HEK293 (cell line): Measurements from ENCODE around the gene MYLK.
A peak's percentile ranks its signal among the peaks of the same experiment; 100 is the strongest.

ENCODE experiments used
- CTCF ChIA-PET: fragments of 350-600 bp; formaldehyde crosslinking; extraction: SDS; loops from one replicate; lab custom pipeline; 2021; ENCODE audit warnings: antibody characterized with exemption; lab: Yijun Ruan, JAX
- POLR2A ChIA-PET: fragments of 300-600 bp; formaldehyde crosslinking; extraction: SDS; loops from one replicate; lab custom pipeline; 2020; ENCODE audit warnings: antibody characterized with exemption, inconsistent platforms; lab: Yijun Ruan, JAX
- H3K27ac ChIP-seq: fragments of 200-500 bp; sonication (Bioruptor generic); 2 replicates; pipeline ENCODE4 v1.5.1; 2014; ENCODE audit warnings: low read depth, low read length, control low read depth, inconsistent platforms; ENCODE audit errors: extremely low read depth
- H3K36me3 ChIP-seq, 2 experiments: fragments of 200-500 bp in 1 of 2; sonication (Bioruptor generic) in 1 of 2; 1 replicate in 1 of 2; 2 replicates in 1 of 2; pipeline ENCODE4 v1.5.1; 2014 to 2017; ENCODE audit warnings: inconsistent platforms in 2 of 2, low read length in 2 of 2; ENCODE audit not compliant: control insufficient read depth in 2 of 2, insufficient read depth in 1 of 2
- H3K4me1 ChIP-seq: fragments of 200-500 bp; sonication (Bioruptor generic); 2 replicates; pipeline ENCODE4 v1.5.1; 2014; ENCODE audit warnings: mild to moderate bottlenecking, low read length, inconsistent platforms; ENCODE audit not compliant: control insufficient read depth, insufficient read depth
- H3K4me3 ChIP-seq: 2 replicates; pipeline ENCODE4 v1.5.1; 2011; ENCODE audit warnings: low read depth, mild to moderate bottlenecking, control low read depth, low read length, moderate library complexity
- H3K9me3 ChIP-seq: fragments of 200-500 bp; sonication (Bioruptor generic); 2 replicates; pipeline ENCODE4 v1.5.1; 2014; ENCODE audit warnings: low read depth, low read length, inconsistent platforms; ENCODE audit not compliant: control insufficient read depth, insufficient read depth
- ATF2 ChIP-seq: fragments of 450-650 bp; formaldehyde crosslinking; IDR thresholded peaks from 2 replicates; pipeline ENCODE4 v1.5.1; 2016; ENCODE audit warnings: missing biosample characterization, missing genetic modification characterization, low read depth
- EGR2 ChIP-seq: fragments of 450-650 bp; formaldehyde crosslinking; IDR thresholded peaks from 2 replicates; pipeline ENCODE4 v1.5.1; 2016; ENCODE audit warnings: low read depth, missing biosample characterization, missing genetic modification characterization
- GLIS1 ChIP-seq: fragments of 450-650 bp; formaldehyde crosslinking; IDR thresholded peaks from 2 replicates; pipeline ENCODE4 v1.5.1; 2016; ENCODE audit warnings: missing biosample characterization, missing genetic modification characterization
- PRDM6 ChIP-seq: fragments of 450-650 bp; formaldehyde crosslinking; IDR thresholded peaks from 2 replicates; pipeline ENCODE4 v1.5.1; 2017; ENCODE audit warnings: missing biosample characterization, missing genetic modification characterization
- REST ChIP-seq: fragments of 450-650 bp; formaldehyde crosslinking; IDR thresholded peaks from 2 replicates; pipeline ENCODE4 v1.5.1; 2016; ENCODE audit warnings: missing biosample characterization, missing genetic modification characterization
- SP7 ChIP-seq: fragments of 450-650 bp; formaldehyde crosslinking; IDR thresholded peaks from 2 replicates; pipeline ENCODE4 v1.5.1; 2016; ENCODE audit warnings: missing biosample characterization, missing genetic modification characterization
- ZFP37 ChIP-seq: fragments of 450-650 bp; formaldehyde crosslinking; IDR thresholded peaks from 2 replicates; pipeline ENCODE4 v1.5.1; 2016; ENCODE audit warnings: missing biosample characterization, missing genetic modification characterization
- ZIC2 ChIP-seq: fragments of 450-650 bp; formaldehyde crosslinking; IDR thresholded peaks from 2 replicates; pipeline ENCODE4 v1.5.1; 2016; ENCODE audit warnings: missing biosample characterization, missing genetic modification characterization
- ZNF146 ChIP-seq: fragments of 450-650 bp; formaldehyde crosslinking; IDR thresholded peaks from 2 replicates; pipeline ENCODE4 v1.5.1; 2016; ENCODE audit warnings: missing biosample characterization, missing genetic modification characterization
- ZNF223 ChIP-seq: fragments of 450-650 bp; formaldehyde crosslinking; IDR thresholded peaks from 2 replicates; pipeline ENCODE4 v1.5.1; 2016; ENCODE audit warnings: missing biosample characterization, missing genetic modification characterization
- ZNF280D ChIP-seq: fragments of 450-650 bp; formaldehyde crosslinking; IDR thresholded peaks from 2 replicates; pipeline ENCODE4 v1.5.1; 2016; ENCODE audit warnings: missing biosample characterization, missing genetic modification characterization
- ZNF335 ChIP-seq: fragments of 450-650 bp; formaldehyde crosslinking; conservative IDR thresholded peaks from 2 replicates; pipeline ENCODE4 v1.5.1; 2016; ENCODE audit warnings: missing biosample characterization, missing genetic modification characterization
- ZNF341 ChIP-seq: fragments of 450-650 bp; formaldehyde crosslinking; IDR thresholded peaks from 2 replicates; pipeline ENCODE4; 2016; ENCODE audit warnings: low read depth, missing biosample characterization, missing genetic modification characterization
- ZNF560 ChIP-seq: fragments of 450-650 bp; formaldehyde crosslinking; IDR thresholded peaks from 2 replicates; pipeline ENCODE4 v1.5.1; 2017; ENCODE audit warnings: missing biosample characterization, missing genetic modification characterization, borderline replicate concordance
- ZSCAN16 ChIP-seq: fragments of 450-650 bp; formaldehyde crosslinking; IDR thresholded peaks from 2 replicates; pipeline ENCODE4 v1.5.1; 2016; ENCODE audit warnings: missing biosample characterization, missing genetic modification characterization

MYLK gene

DNA sequence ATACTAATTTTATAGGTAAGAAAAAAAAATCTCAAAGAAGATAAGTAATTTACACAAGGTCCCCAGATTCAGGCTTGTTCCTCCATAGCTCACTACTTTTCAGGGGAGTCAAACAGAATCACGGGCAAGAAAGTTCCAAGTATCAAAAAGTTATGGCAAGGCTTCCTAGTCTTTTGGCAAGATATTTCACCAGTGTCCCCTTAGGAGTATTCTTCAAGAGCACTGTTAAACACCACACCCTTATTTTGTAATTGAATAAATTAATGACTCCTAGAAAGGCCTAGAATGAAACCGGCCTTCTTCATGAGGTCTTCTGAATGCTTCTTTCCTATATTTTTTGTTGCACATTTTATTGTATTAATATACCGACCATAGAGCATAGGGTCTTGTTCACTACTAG is 109.7 kb downstream of the MYLK start (continued):
- TF ChIP-seq ZNF146 (no peak), REST (tag by site-specific recombination) (no peak), ZSCAN16 (tag by site-specific recombination) (no peak)
- TF ChIP-seq, all 188 proteins: peak for 0

GRCh38 chr3:123773681-123774431 is 110.3 kb downstream of the MYLK start:
- Histone ChIP-seq H3K4me3 (no peak overlapping the region), H3K4me1 (peaks cover 3% of the 10 kb centered on the region), H3K36me3 (no peaks in the 10 kb centered on the region), H3K27ac (no peak overlapping the region), H3K9me3 (no peaks in the 10 kb centered on the region)
- TF ChIP-seq ZIC2 (0 out of 2 replicates have a peak, but pooled peaks have one; percentile 15), ZFP37 (tag by site-specific recombination) (no peak)
- CTCF ChIA-PET: interaction anchor here (0.6 to 1.9 kb wide), 2 partner anchors 51 to 132 kb away, joined by 3 to 6 read pairs; no protein-coding TSS in a partner anchor
- POLR2A ChIA-PET: no interaction called here

DNA sequence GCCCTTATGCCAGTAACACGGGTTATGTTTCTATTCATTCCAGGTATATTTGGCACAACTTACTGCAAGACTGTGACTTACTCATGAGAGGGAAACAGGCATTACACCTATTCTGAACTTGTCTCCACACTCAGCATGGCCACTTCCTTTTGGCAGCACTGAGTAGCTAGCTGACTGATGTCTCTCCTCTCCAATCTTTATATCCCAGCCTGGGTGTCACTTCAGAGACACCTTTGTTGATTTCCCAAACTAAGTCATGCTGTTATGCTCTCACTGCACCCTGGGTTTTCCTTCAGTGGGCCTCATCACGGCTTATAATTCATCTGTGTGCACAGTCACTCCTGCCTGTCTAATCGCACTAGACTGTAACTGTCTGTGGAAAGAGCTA is 114.8 kb downstream of the MYLK start:
- Histone ChIP-seq H3K4me1 (peaks cover 3% of the 10 kb centered on the region), H3K27ac (no peak overlapping the region), H3K36me3 (no peaks in the 10 kb centered on the region), H3K9me3 (no peaks in the 10 kb centered on the region), H3K4me3 (no peak overlapping the region)
- ChIA-PET CTCF (no interaction called here), POLR2A (no interaction called here)
- TF ChIP-seq EGR2 (tag by site-specific recombination) (no peak), ZNF223 (tag by site-specific recombination) (no peak), ZIC2 (0 out of 2 replicates have a peak, but pooled peaks have one; percentile 16), ZNF560 (tag by site-specific recombination) (no peak), ZNF280D (tag by site-specific recombination) (no peak), ZNF341 (tag by site-specific recombination) (no peak)
- TF ChIP-seq, all 188 proteins: peak for 1

- Histone ChIP-seq H3K36me3 (no peaks in the 10 kb centered on the region), H3K4me1 (peaks cover 3% of the 10 kb centered on the region), H3K4me3 (no peak overlapping the region), H3K27ac (no peak overlapping the region), H3K9me3 (no peaks in the 10 kb centered on the region)
- TF ChIP-seq ZNF335: peak; percentile 81
- peak; percentile 59 for TF ChIP-seq PRDM6
- TF ChIP-seq GLIS1 (tag by site-specific recombination): peak; percentile 28
- peak; percentile 44; the same call in 1 of the 2 replicates for TF ChIP-seq ATF2 (tag by site-specific recombination)
- TF ChIP-seq SP7 (tag by site-specific recombination): no peak
- POLR2A ChIA-PET: no interaction called here
- CTCF ChIA-PET: no interaction called here
These were observed 115.4 kb downstream of the MYLK start for GRCh38 chr3:123768480-123769355.
